NCI-H2107 (cell line): ENCODE data around the gene PEX26.
"Not testable (repeated sequence)": the region's sequence is repeated elsewhere in the genome, so short reads cannot be mapped to it uniquely, and the experiment has no call there.

Experiments
- DNase-seq: peaks from one replicate; lab custom pipeline; 2025; lab: John Stamatoyannopoulos, UW

Gene PEX26

DNA sequence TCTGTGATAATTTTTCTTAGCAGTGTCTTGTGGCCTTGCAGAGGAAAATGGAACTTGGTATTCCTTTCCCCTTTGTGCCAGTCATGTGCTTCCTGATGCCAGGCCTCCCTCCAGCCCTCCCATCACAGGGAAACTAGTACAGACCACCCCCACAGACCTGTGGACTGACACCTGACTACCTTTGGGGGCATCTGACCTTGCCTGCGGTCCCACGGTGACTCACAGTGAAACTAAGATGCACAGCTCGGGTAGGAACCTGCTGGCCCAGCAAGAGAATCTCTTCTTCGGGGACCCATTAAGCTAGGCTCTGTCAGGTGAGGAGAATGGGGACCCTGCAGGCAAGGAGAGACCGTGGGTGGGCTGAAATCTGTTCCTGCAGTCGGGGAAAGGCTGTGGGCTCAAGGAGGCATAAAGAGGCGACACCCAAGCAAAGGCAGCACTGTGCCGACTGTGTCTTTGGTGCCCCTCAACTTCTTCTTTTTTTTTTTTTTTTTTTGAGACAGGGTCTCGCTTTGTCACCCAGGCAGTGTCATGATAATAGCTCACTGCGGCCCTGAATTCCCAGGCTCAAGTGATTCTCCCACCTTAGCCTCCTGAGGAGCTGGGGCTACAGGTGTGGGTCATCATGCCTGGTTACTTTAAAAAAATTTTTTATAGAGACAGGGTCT lies 20.8 kb upstream of the PEX26 start:
- DNase-seq, result no peak

DNA sequence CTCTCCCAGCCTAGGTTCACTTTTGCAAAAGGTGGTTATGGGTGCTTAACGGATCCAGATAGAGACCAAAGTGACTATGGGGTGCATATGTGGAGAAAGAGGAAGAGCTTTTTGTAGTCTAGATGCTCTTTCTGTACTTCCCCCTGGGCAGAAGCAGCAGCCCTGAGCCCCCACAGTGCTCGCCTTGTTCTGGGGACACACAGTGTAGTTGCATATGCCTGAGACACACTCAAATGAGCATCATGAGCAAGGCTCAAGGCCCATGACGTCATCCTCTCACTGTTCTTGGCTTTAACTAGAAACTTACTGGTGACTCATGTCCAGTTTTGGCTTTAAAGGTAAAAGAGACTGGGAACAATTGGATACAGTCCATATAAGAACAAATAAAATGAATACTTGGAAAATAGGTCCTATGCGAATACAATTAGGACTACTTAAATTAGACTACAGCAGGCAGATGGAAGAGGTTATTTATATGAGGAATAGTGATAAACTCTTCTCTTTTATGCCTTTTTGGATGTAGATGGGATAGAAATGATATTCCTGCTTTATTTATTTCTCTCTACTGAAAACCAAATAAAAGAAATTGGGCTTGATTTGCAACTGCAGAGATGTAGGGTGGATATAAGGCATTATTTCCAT lies 20.1 kb upstream of the PEX26 start:
- DNase-seq, result no peak

DNA sequence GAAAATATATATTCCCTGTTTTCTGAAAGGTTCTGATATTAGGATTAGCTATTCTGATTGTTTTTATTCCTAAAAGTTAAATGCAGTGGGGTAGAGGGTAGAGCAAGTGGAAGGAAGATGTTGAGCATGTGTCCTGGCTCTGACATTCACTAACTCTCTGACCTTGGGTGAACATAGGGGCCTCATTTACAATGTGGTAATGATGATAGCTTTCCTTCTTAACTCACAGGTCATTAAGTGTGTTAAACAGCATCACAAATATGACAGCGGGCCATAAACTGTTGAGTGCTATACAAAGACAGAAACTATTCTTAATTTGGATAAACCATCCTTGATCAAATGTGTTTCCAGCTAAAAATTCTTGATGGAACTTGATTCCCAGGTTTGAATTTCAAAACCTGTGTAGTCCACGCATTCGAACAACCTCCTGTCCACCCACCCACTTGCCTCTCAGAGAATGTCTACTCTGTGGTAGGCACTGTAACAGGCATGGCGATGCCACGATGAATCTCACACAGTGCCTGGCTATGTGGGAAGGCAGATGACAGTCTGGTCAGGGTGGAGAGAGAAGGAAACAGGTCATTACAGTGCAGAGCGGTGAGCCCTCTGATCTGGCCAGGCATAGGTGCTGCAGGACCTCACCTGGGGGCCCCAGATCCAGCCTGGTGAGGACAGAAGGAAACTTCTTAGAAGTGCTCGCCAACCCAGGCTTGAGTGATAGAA lies 19.3 kb upstream of the PEX26 start:
- no peak for DNase-seq

DNA sequence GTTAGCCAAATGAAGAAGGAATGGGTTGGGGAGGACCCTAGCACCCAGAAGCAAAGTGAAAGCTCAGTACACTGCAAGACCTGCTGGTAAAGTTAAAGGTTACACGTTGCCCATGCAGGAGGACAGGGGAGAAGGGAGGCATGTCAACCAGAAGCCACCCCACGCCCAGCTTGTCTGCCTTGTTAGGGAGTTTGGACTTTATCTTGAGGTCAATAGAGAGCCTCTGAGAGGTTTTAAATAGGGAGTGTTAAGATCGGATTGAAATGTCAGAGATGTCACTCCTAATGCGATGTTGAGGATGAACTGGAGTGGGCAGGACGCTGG lies 18.7 kb upstream of the PEX26 start:
- no peak for DNase-seq

DNA sequence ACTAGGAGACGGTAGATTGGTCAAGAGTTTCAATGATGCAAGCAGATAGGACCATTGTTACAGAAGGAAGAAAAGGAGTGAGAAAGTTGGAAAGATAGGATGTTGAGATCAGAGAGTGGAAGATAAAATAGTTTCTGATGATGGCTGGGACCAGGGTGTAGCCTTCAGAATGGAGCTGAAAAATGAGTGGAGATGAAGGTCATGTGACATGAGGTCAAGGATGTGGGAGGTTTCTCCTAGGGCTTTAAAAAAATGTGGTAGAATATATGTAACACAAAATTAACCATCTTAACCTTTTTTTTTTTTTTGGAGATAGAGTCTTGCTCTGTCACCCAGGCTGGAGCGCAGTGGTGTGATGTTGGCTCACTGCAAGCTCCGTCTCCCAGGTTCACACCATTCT lies 18.3 kb upstream of the PEX26 start:
- DNase-seq, result no peak

DNA sequence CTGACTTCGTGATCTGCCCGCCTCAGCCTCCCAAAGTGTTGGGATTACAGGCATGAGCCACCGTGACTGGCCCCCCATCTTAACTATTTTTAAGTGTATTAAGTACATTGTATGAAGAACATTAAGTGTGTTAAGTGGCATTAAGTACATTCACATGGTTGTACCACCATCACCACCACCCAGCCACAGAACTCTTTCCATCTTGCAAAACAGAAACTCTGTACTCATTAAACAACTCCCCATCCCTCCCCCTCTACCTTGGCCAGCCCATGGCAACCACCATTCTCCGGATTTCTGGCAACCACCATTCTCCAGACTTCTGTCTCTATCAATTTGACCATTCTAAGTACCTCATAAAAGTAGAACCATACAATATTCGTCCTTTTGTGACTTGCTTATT lies 17.8 kb upstream of the PEX26 start:
- no peak for DNase-seq

DNA sequence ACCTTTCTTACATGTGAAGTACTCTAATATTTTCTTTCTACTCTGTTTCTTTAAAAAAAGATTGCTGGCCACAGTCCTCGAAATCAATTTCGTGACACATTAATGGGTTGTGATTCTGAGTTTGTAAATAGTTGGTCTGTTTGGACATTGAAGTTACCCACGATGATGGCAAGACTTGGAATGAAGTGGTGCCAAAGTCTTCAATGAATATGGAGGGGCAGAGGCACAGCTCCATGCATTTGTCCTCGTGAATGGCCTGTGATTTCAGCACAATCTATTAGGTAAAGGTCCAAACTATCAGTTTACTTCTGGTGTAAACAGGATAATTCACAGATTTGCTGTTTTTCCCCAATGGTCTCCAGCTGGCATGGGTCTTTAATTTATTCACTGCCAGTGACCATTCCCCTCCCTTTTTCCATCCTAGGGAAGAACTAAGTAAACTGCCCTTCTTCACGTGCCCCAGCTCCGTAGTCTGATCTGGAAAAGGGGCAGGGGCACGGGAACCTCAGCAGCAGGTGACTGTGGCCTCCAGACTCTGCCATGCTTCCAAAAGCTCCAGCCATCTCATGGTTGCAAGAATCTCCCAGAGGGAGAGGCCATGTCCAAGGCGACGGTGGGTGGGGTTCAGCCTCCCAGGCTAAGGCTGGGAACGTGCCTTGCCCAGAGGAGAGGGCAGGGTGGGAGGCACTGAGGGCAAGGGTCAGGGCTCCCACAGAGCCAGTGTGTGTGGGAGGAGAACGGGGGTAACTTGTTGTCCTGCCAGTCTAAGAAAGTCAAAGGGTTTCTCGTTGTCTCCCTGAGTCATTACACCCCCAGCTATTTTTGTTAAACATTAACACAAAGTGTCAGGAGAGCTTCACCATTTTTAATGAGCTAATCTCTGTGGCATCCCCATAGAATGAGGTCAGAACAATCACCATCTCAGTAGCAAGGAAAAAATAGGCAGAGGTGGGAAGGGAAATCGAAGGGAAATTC lies 16.9 kb upstream of the PEX26 start:
- DNase-seq, result no peak

DNA sequence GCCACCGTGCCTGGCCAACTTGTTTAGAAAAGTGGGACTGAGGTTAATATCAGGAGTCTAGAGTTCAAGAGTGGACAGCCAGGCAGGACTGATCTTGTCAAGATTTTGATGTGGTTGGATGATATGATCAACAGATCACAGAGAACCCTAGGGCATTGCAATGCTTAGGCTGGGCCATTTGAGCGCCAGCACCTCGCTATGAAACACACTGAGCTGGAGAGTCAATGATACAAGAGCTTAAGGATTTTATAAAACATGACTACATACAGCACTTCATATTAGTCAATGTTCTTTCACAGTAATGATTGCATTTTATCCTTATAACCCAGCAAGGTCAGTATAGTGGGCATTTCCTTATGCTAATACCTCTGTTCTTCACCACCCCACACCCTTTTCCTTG lies 15.4 kb upstream of the PEX26 start:
- DNase-seq, result no peak

DNA sequence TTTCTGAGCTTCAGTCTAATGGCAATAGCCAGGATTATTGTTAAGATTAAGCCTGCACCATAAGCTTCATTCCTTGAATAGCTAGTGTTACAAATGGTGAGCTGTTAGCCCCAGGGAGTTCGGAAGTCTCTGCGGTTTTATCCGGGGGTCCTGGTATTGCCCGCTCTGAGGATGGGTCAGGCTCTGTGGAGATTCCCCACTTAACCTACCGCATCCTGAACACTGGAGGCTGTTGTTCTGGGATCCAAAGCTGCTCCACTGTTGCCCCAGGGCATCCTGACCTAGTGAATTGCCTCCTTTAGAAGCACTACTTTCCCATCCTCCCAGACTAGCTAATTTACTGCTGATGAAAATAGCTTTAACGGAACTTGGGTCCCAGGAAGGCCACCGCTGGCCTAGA lies 14.5 kb upstream of the PEX26 start:
- DNase-seq, result no peak

DNA sequence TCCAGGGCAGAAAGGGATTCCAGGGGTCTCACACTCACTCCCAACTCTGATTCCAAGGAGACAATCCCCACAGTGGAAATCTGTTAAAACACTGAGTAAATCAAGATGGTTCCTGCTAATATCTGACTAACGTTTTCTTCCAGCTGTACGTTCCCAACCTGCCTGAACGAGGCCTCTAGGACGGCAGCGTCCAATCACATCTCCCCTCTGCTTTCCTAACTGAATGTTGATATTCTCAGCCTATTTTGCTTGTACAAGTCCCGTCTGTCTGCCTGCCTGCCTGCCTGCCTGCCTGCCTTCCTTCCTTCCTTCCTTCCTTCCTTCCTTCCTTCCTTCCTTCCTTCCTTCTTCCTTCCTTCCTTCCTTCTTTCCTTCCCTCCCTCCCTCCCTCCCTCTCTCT lies 14.1 kb upstream of the PEX26 start:
- not testable (repeated sequence) for DNase-seq

DNA sequence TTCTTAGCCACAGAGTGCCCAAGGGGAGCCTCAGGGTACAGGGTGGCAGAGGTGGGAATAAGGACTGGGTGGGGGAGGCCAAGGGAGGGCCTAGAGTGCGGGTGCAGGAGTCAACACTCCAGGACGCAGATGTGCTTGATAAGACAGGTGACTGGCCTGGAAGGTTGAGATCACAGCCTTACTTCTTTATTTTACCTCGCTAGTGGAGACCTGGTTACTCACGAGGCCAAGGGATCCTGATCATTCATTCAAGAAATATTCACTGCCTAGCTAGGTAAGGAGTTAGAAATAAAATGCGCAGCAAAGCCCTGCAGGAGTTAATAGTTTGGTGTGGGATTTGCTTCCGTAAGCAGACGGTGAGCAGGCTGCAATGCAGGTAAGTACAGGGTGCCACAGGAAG lies 13.2 kb upstream of the PEX26 start:
- no peak for DNase-seq

DNA sequence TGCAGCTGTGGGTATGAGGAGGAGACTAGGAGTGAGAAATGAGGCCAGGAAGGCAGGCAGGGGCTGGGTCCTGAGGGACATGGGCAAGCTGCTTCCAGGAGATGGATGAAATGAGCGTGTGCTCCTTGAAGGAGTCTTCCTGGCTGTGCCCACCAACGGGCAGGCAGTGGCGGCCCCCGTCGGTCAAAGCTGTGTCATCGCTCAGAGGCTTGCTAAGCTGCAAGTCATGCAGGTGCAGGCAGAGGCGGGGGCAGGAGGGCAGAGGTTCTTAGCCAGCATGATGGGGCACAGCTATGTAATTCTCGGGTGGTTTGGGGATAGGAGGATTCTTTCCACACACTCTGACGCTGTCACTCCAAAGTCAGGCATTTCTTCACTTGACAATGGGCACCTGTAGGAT lies 12.5 kb upstream of the PEX26 start:
- DNase-seq, result no peak

DNA sequence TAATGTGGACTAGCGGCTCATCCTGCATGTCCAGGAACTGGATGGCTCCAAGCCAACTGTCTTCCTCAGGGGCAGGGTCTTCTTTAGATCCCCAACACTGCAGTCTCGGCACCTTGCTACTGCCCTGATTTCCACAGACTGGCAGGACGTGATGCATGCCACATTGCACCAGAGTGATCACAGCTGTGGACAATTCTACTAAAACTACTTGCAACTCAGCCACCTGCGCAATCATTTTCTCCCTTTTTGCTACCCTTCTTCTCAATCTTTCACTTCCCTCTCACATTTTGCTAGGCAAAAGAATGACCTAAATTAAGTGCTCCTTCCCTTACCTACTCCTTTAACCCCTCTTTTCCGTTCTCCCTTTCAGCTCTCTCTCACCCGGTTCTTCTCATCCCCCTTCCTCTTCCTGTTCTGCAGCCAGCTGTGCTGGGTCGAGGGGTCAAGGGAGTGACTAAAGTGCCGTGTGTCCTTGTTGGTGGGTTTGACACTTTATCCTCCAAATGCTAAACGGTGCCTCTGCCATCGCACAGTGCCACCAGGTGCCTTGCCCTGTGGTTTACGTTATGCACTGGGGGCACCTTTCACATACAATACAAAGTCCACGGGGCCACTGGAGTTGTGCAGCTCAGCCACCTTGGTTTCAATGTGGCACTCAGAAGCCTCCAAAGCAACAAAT lies 11.5 kb upstream of the PEX26 start:
- no peak for DNase-seq

DNA sequence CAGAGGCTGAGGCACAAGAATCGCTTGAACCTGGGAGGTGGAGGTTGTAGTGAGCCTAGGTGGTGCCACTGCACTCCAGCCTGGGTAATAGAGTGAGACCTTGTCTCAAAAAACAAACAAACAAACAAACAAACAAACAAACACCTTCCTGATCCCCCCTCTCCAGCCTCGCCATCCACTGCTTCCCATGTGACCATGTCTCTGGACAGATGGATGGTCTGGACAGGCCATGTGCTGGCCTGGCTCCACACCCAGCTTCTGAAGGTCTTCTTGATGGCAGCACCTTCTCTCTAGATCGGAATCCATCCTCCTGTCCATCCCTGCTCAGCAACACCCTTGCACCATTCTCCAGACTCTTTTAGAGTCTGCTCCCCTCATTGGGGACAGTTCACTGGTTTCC lies 10.7 kb upstream of the PEX26 start:
- no peak for DNase-seq

DNA sequence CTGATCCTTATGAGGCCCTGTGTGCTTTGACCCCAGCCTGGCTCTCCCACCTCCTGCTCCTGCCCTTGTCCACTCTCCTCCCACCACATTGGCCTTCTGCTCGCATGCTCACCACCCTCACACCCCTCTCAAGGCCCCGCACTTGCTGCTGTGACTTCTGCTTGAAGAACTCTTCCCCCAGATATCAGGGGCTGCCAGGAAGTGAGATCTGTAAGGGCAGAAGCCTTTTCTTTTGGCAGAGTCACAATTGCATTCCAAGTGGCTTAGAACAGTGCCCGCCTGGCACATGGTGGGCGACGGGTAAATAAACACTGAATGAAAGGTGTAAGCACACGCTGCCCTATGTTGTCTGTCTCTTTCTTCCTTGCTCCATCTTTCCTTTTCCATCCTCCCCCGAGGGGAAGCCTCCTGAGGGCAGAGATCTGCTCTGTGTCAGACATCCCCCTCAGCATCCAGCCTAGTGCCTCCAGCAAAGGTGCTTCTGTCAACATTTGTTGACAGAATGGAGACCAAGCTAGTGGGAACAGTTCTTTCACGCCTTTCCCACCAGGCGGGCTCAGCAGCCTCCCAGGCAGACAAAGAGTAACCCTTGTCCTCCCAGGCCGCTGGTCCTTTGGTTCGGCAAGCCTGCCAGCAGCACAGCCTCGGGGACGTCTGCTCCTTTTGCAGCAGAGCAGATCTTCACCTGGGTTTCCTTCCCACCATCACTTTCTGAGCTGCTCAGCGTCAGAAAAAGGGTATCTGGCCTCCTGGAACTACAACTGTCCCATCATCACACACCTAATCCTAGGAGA lies 10.0 kb upstream of the PEX26 start:
- DNase-seq, result no peak

DNA sequence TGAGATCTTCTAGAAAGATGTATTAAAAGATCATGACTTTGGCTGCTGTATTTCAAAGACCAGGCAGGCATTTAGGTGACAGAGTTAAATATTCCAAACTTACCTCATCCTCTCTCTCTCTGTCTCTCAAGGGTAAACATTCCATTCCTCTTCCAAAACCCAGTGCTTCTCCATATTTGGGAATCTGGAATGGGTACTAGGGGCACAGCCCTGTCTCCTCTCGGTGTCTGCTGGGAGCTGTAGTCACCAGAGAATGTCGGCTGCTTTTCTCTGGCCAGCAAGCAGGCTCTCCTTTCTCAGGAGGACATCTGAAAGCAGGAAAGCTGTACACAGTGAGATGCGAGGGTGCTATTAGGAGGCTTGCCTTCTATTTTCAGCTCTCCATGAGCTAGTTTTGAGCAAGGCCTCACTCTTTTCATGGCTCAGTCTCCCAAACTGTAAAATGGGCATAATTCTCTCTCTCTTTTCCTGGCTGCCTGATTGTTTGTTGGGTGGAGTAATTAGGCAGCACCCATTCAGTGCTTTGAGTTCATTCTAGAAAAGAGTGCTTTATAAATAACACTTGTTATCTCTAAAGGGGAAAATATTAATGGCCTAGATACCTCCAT lies 9.3 kb upstream of the PEX26 start:
- no peak for DNase-seq

DNA sequence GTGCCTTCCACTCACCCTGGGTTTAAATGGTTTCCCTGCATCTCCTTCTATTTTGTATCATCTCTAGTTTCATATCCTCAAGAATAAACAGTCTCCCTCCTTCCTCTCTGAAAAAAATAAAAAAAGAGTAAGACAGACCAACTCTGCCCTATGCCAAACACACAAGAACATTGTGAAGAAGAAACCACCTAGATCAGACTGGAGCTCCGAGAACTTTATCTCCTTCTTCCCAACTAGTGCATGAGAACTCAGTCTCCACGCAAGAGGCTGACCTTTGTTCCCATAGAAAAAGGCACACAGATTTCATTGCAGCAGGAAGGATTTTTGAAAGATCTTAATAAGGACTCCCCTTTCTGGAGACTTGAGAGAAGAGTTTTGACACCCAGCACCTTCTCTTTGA lies 8.7 kb upstream of the PEX26 start:
- no peak for DNase-seq

DNA sequence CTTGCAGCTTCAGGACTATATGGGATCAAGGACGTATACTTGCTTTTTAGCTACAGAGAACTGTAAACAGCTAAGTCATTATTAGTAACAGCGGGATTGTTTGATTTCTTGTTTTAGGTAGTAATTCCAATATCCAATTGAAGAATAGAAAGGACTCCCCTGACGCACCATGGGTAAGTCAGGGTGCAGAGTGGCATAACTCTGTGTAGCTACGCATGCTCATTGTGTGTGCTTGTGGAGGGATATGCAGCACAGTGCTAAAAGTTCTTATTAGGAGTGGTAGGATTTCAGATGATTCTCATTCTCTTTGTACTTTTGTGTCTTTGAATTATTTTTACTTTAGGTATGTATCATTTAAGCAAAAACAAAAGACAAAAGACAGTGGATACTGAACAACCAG lies 7.7 kb upstream of the PEX26 start:
- no peak for DNase-seq

DNA sequence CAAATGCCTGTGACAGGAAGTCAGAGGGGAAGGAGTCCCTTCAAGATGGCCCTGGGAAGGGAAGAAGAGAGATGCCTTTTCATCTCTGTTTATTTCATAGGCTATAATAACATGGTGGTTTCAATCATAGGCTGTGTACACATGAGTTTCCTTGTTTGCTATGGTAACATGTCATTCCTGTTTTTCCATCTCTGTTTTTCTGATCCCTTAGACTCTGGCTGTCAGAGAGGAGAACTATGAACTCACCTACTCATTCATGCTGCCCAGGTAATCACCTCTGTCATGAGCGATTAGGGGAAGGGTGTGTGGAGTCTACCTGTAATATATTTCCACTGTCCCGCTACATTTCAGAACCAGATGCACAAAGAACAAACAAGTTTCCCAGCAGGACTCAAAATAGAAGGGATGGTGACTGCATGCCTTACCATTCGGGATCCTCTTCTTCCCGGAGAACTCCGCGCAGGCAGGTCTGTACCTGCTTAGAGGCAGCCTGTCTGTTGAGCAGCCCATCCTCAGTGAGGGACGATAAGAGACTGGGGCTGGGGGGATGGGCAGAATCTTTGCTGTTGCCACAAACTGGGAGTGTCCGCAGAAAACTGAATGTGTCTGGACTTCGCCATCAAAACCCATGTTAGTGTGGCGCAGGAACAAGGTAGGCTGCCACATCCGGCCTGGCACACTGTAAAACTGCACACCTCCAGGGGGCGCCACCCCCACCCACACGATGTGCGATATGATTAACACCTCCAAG lies 7.1 kb upstream of the PEX26 start:
- DNase-seq, result no peak
